ENCODE results near the gene CDC14B.

The CDC14B gene

DNA sequence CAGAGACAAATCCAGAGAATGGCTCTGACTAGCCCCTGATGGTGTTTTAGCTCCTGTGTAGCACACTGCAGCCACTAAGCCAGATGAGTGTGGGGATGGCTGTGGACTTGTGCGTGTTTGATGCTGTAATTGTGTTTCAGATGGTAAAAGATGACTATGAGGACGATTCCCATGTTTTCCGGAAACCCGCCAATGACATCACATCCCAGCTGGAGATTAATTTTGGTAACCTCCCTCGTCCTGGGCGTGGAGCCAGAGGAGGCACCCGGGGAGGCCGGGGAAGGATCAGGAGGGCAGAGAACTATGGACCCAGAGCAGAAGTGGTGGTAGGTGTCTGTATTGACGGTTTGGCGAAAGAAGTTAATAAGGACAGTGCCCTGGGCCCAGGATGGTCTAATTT lies 131.7 kb downstream of the CDC14B start:
- DNase-seq (ENCODE audit: extremely low read depth in 1 of 2, low read depth in 1 of 2): no peak

DNA sequence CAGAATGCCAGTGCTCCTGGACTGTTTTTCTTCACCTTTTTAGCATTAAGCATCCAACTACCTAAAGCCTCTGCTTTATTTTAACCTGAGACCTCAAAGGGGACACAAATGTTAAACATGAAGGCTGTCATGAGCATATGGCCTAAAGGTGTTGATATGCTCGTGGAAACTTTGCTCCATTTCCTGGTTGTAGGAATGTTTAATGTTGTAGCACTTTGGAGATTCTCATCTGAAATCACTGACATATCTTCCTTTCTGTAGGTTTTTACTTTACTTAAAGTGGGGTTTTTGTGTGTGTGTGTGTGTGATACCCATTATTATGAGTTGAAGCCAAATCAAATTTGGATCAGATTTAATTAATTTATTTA lies 132.6 kb downstream of the CDC14B start:
- no peak for DNase-seq (ENCODE audit: extremely low read depth in 1 of 2, low read depth in 1 of 2)

DNA sequence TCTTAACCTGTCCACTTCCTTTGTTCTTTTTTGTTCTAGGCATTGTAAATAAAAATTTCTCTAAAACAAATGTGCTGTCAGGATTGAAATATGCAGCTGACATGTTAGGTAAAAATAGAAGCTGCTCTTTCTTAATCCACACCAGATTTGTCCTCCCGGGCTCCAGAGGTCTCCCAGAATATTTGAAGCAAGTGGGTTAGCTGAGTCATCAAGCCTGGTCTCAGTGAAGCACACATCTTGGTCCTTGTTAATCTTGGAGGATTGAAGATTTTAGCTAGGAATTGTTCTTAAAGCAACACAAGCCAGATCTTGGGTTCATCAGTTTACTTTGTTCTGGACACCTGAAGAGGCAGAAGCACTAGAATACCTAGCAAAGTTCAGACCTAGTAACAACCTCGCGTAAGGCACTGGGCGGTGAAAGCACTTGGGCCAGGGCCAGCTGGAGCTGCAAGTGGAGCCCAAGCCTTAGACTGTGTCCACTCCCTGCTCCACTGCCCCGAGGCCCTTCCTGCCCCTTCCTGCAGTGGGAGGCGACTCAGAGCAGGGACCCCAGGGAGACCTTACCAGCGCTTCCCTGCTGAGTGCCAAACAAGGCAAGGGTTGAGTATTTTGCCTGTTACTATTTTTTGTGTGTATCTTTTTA lies 133.1 kb downstream of the CDC14B start:
- no peak for DNase-seq (ENCODE audit: extremely low read depth in 1 of 2, low read depth in 1 of 2)

DNA sequence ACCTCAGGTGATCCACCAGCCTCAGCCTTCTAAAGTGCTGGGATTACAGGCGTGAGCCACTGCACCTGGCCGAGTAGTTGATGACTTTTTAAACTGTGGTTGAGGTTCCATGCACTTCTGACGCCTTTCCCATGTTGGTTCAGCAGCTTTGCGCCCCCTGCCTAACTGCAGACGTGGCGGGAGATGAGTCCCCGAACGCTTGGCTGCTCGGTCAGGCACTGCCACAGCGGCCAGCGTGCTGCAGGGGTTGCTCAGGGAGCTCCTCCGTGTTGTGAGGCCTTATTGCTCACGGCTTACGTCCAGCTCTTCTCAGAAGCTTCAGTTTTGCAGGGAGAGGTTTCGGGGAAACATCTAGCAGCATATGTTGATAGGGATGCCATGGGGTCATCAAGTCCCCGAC lies 134.4 kb downstream of the CDC14B start:
- DNase-seq (ENCODE audit: extremely low read depth in 1 of 2, low read depth in 1 of 2): no peak

DNA sequence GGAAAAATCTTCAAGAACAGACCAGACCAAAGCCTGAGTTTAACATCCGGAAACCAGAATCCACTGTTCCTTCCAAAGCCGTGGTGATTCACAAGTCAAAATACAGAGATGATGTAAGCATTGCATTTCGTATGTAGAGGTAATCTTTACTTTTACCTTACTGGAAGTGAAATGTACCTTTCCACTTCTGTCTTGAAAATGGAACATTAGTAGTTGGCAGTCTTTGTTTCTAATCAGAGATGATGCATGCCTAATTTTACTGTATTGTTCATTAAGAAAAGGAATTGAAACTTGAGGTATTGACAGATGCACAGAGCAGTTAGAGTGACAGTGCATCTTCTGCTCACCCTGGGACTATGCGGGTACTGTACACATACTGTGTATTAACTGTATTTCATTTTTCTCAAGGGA lies 135.1 kb downstream of the CDC14B start:
- DNase-seq (ENCODE audit: extremely low read depth in 1 of 2, low read depth in 1 of 2): no peak

DNA sequence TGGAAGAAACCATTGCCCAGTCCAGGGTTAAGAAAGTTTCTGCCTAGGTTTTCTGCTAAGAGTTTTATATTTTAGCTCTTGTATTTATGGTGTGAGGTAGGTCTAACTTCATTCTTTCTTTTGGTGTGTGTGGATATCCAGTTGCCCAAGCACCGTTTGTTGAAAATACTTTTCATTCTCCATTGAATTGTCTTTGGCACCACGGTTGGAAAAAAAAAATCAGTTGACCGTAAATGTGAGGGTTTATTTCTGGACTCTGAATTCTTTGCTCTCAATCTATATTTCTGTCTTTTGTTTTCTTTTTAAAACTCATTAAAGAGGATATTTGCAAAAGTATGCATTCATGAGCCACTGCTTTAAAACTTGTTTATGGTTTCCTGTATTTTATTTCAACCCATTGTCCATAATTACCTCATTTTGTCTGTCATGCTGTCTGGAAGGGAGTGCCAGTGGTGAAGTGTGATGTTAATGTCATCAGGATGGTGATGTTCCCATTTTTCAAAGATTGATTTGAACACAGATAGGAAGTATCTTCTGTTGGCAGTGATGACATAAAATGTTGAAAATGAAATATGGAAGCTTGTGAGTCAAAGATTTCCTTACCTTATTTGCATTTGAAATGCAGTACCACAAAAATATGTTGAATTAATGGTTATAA lies 135.8 kb downstream of the CDC14B start:
- DNase-seq (ENCODE audit: extremely low read depth in 1 of 2, low read depth in 1 of 2): no peak

DNA sequence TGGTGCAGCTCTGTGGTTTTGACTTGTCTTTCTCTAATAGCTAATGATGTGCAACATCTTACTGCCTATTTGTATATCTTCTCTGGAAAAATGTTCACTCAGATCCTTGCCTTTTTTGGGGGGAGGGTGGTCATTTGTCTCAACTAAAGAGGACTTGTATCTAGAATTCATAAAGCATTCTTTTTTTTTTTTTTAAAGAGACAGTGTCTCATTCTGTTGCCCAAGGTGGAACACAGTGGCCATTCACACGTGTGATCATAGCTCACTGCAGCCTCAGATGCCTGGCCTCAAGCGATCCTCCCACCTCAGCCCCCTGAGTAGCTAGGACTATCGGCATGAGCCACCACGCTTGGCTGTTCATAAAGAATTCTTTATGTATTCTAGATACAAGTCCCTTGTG lies 136.4 kb downstream of the CDC14B start:
- no peak for DNase-seq (ENCODE audit: extremely low read depth in 1 of 2, low read depth in 1 of 2)

DNA sequence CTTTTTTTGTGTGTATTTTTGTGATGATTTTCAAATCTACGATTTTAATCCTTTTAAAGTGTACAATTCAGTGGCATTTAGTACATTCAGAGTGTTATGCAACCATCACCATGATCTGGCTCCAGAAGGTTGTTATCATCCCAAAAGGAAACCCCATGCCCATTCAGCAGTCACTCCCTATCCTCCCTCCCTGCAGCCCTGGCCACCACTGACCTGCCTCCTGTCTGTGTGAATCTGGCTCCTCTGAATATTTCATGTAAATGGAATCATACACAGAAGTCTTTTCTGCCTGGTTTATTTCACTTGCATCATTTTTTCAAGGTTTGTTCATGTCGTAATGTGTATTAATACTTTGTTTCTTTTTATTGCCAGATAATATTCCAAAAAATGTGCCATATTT lies 137.2 kb downstream of the CDC14B start:
- no peak for DNase-seq (ENCODE audit: extremely low read depth in 1 of 2, low read depth in 1 of 2)

DNA sequence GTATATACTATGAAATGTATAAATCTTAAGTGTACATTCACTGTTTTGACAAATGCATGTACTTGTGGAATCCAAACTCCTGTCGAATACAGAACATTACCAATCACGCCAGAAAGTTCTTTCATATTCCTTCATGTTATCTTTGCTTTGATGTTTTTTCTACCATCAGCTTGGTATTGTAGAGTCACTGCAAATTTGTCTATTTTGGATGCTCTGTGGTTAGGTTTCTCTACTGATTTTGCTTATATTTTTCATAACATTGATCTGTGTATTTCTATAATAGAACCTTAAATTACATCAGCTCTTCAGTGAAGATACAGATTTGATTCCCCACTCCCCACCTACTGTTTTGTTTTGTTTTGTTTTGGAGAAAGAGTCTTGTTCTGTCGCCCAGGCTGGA lies 138.9 kb downstream of the CDC14B start:
- DNase-seq (ENCODE audit: extremely low read depth in 1 of 2, low read depth in 1 of 2): no peak

DNA sequence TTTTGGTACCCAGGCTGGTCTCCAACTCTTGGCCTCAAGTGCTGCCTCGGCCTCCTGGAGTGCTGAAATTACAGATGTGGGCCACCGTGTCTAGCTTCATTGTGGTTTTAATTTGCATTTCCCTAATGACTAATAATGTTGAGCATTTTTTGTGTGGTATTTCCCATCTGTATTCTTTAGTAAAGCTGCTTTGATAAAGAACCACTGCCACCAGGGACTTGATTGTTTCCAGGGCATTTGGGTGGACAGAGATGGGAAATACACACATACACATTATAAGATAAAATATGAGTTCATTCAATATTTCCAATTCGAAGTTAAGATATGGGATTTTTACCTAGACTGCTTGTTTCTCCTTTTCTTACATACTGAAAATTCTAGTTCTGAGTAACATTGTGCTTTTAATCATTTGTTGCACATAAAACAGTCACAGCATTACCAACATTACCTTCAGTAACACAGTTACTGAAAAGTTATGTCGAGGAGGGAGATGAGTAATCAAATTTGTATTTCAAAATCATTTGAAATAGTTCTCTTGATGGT lies 140.7 kb downstream of the CDC14B start:
- DNase-seq (ENCODE audit: extremely low read depth in 1 of 2, low read depth in 1 of 2): no peak

DNA sequence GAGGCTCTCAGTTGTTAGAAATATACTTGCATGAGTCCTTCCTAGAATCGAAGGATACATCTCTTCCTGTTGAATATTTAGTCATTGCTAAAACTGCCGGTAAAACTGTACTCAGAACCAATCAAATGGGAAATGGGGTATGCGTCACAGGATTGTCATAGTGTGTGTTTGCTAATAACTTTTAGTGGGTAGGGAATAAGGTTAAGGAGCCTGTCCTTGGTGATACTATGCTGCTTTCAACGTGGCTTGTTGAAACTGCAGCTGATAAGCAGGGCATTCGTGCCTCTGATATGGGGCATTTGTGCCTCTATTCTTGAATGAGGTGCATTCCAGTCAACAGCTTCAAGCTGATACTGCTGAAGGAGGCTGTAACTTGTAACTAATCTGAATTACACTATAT lies 143.1 kb downstream of the CDC14B start:
- no peak for DNase-seq (ENCODE audit: extremely low read depth in 1 of 2, low read depth in 1 of 2)

DNA sequence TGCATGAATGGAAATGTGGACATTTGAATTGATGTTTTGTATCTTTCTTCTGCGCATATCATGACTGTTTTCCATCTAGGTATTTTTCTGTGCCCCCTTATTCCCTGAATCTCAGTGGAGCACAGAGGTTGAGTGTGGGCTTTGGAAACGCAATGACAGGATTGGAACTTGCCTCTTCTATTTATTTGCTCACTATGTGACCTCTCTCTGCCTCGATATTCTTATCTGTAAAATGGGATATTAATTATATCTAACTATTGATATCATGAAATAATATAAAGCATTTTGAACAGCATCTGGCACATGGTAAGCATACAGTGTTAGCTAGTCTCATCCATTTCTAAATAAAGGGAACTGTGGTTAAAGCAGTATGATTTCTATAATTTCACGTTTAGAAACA lies 143.6 kb downstream of the CDC14B start:
- no peak for DNase-seq (ENCODE audit: extremely low read depth in 1 of 2, low read depth in 1 of 2)

DNA sequence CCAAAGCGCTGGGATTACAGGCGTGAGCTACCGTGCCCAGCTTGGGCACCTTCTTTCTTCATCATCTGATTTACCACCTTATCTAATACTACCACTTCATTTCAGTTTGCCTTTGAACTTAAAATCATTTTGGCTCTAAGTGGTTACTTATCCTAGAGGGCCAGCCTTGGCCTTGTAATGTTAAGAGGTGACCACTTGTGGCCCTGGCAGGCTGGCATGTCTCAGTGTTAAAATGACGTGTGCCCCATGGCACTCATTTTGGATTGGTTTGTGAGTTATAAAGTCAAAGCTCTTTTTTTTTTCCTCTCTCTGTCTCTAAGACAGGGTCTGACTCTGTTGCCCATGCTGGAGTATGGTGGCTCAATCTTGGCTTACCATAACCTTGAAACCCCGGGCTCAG lies 151.9 kb downstream of the CDC14B start:
- no peak for DNase-seq (ENCODE audit: extremely low read depth in 1 of 2, low read depth in 1 of 2)

DNA sequence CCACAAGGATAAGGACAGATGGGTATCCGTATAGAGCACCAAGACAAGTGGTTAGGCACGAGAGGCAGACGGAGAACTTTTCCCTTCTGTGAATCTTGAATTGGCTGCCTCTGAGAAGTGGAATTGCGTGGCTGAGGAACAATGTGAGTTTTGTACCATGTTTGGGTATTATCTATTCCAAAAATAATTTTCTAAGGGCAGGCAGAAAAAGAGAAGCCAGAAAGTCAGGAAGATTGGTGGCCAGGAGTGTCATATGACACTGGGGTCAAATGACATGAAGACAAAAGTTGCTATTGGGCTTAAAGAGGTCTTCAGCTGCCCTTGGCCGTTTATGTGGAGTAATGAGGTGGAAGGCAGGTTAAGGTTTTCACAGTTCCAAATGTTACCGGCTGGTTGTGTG lies 155.2 kb downstream of the CDC14B start:
- DNase-seq (ENCODE audit: extremely low read depth in 1 of 2, low read depth in 1 of 2): no peak

DNA sequence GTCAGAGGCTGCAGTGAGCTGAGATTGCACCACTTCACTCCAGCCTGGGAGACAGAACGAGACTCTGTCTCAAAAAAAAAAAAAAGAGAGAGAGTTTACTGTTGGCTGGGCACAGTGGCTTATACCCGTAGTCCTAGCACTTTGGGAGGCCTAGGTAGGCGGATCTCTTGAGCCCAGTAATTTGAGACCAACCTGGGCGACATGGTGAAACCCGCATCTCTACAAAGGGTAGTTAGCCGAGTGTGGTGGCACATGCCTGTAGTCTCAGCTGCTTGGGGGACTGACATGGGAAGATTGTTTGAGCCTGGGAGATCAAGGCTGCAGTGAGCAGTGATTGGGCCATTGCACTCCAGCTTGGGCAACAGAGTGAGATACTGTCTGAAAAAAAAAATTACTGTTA lies 157.1 kb downstream of the CDC14B start:
- DNase-seq (ENCODE audit: extremely low read depth in 1 of 2, low read depth in 1 of 2): no peak

DNA sequence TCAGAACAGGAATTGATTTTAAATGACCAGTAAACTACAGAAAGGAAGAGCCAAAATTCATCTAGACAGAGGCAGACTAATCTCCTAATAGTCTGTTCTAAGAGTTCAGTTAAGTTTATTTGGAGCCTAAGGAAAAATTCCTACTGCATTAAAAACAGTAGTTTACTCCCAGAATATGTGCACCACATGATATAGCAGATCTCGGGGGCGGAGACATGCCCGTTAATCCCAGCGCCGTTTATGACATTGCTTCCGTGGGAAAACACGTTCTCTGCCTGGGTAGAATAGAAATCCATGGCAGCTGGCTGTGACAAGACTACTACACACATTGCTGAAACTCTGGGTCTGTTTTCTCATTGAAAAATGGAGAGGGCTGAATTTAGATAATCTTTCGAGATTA lies 158.3 kb downstream of the CDC14B start:
- DNase-seq (ENCODE audit: extremely low read depth in 1 of 2, low read depth in 1 of 2): no peak

DNA sequence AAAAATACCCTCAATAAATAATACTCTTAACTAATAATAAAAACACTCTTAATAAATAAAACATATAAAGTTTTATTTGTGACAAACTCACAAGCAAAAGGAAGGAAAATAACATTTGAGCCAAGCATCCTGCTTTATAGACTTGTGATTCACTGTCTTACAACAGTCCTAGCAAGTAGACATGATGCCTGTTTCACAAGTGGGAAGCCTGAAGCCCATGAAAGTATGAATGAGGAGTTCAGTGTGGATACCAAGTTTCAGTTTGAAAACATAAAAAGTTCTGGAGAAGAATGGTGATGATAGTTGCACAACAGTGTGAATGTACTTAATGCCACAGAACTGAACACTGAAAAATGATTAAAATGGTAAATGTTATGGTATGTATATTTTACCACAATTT lies 158.8 kb downstream of the CDC14B start:
- no peak for DNase-seq (ENCODE audit: extremely low read depth in 1 of 2, low read depth in 1 of 2)

DNA sequence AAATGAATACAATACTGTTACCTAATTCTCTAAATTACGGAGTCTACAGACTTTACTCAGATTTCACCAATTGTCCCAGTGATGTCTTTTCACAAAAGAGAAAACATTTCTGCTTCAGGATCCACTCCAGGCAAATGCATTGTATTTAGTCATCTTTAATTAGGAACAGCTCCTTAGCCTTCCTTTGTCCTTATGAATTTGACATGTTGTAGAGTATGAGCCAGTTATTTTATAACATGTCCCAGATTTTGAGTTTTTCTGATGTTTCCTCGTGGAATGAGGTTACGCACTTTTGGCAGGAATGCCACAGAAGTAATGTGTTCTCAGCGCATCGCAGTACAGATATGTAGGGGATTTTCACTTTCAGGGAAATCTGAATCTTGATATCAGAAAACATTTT lies 159.2 kb downstream of the CDC14B start:
- no peak for DNase-seq (ENCODE audit: extremely low read depth in 1 of 2, low read depth in 1 of 2)

DNA sequence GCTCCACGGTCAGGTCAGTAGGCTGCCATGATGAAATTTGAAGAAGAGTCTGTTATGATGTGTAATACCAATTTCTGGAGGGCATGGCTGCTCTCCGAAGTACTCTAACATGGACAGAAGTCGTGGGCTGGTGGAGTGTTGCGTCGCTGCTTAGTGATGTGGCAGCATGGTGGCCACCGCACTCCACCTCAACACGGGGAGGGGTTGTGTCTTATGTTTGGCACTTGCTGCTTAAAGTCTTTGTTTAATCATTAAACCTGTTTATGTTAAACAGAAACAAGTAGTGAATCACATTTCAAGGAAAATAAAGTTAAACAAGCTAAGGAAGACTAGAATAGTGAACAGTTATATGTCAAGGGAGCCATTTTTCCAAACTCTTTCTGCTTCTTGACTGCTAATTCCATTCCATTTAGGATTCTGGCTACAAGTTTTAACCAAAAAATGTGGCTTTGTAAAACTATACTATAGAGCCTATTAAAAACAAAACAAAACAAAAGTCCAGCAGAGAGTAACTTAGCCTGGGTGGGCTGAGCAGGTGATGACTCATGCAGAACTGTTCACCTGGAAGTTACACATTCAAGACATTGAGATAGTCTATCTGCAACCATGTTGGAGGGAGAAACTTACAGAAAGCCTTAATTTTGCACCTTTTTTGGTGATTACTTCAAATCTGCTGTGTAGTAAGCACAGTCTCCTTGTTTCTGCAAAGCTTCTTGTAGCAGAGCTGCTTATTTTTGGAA lies 160.2 kb downstream of the CDC14B start:
- DNase-seq (ENCODE audit: extremely low read depth in 1 of 2, low read depth in 1 of 2): no peak

DNA sequence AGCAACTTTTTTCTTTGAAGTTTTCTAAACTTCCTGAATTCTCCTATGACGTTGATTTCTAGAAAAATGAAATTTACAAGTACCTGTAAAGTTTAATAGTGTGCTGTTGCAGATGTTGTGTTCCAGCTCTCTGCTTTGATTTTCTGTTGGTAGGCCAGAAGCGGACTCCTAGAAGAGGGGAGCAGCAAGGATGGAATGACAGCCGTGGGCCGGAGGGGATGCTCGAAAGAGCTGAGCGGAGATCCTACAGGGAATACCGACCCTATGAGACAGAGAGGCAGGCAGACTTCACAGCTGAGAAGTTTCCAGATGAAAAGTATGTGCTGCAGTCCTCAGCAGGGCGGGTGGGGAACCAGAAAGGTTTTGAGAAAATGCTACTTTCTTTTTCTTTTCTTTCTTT lies 161.4 kb downstream of the CDC14B start:
- no peak for DNase-seq (ENCODE audit: extremely low read depth in 1 of 2, low read depth in 1 of 2)

DNA sequence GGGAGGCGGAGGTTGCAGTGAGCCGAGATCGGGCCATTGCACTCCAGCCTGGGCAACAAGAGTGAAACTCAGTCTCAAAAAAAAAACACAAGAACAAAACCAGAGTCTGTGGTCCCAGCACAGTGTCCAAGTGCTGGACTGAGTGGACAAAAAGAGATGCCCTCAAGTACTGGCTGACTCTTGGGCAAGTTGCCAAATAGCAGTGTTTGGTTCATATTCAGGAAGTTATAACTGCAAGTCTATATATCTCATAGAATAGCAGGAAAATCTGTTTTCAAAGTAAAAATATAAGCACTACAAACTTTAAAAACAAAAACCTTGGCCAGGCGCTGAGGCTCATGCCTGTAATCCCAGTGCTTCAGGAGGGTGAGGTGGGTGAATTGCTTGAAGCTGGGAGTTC lies 162.4 kb downstream of the CDC14B start:
- DNase-seq (ENCODE audit: extremely low read depth in 1 of 2, low read depth in 1 of 2): no peak

DNA sequence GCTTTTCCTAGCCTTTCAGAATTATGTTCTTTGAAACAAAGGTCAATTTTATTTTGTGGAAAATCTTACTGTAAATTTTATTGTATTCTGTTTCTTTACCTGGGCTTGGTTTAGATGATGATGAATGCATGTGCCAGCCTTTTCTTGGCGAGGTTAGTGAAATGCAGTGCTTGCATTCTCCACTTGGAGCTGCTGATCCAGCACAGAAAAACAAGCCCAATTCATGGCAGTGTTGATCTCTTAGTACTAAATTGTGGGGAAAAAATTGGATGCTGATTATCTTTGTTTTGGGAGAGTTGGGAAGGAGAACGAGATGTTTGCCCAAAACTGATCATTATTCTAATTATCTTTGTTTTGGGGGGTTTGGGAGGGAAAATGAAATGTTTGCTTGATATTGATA lies 166.0 kb downstream of the CDC14B start:
- no peak for DNase-seq (ENCODE audit: extremely low read depth in 1 of 2, low read depth in 1 of 2)

All from activated CD8-positive, alpha-beta memory T cell treated with anti-CD3 and anti-CD28 coated beads for 1 hour (primary cell).